Neuronal stem cell (in vitro differentiated cells): ENCODE data around the gene ACSF3.
A peak's percentile ranks its signal among the peaks of the same experiment; 100 is the strongest.
"Not testable (repeated sequence)": the region's sequence is repeated elsewhere in the genome, so short reads cannot be mapped to it uniquely, and the experiment has no call there.

Experiments
- DNase-seq: peaks from one replicate; pipeline ENCODE4 v3.0.0-alpha.2; 2013; ENCODE audit warnings: low spot score
- H2AFZ ChIP-seq: one replicate; pipeline ENCODE4 v1.6.1; 2013; ENCODE audit warnings: mild to moderate bottlenecking, low read length, inconsistent platforms
- H2AK5ac ChIP-seq: 2 replicates; pipeline ENCODE4 v1.6.1; 2013; ENCODE audit warnings: low read depth, mild to moderate bottlenecking, inconsistent platforms, low read length, moderate library complexity, mixed read lengths
- H2BK120ac ChIP-seq: 2 replicates; pipeline ENCODE4 v1.6.1; 2013; ENCODE audit warnings: low read depth, mild to moderate bottlenecking, inconsistent platforms, low read length, moderate library complexity, mixed read lengths
- H2BK12ac ChIP-seq: one replicate; pipeline ENCODE4 v1.6.1; 2013; ENCODE audit warnings: low read length, inconsistent platforms
- H2BK15ac ChIP-seq: 2 replicates; pipeline ENCODE4 v1.6.1; 2013; ENCODE audit warnings: mild to moderate bottlenecking, low read length, inconsistent platforms, mixed read lengths
- H2BK5ac ChIP-seq: one replicate; pipeline ENCODE4 v1.6.1; 2013; ENCODE audit warnings: inconsistent platforms, mild to moderate bottlenecking, low read length, moderate library complexity
- H3K14ac ChIP-seq: one replicate; pipeline ENCODE4 v1.6.1; 2013; ENCODE audit warnings: low read length, inconsistent platforms
- H3K18ac ChIP-seq: 2 replicates; pipeline ENCODE4 v1.6.1; 2013; ENCODE audit warnings: low read length, inconsistent platforms
- H3K23ac ChIP-seq: 2 replicates; pipeline ENCODE4 v1.6.1; 2013; ENCODE audit warnings: low read depth, mild to moderate bottlenecking, mixed read lengths, low read length, inconsistent platforms; ENCODE audit not compliant: poor library complexity
- H3K27ac ChIP-seq: replicated peaks from 3 replicates; pipeline ENCODE4 v1.5.1; 2013; ENCODE audit warnings: low read length, inconsistent platforms
- H3K27me3 ChIP-seq, 3 experiments: 2 replicates each; pipeline ENCODE4 v1.6.1; 2013; ENCODE audit warnings: low read length in 3 of 3, mild to moderate bottlenecking in 2 of 3, inconsistent platforms in 1 of 3, low read depth in 1 of 3, mixed read lengths in 1 of 3, moderate library complexity in 1 of 3; ENCODE audit not compliant: control insufficient read depth in 3 of 3, insufficient read depth in 3 of 3
- H3K36me3 ChIP-seq, 2 donors: replicated peaks in 1 of 2; 2 replicates each; pipeline ENCODE4 v1.6.1; 2013; ENCODE audit warnings: low read length in 2 of 2; ENCODE audit not compliant: control insufficient read depth in 2 of 2, insufficient read depth in 2 of 2
- H3K4ac ChIP-seq: 2 replicates; pipeline ENCODE4 v1.6.1; 2013; ENCODE audit warnings: inconsistent platforms, mild to moderate bottlenecking, low read length, moderate library complexity
- H3K4me1 ChIP-seq, 2 donors: 1 replicate in 1 of 2; 2 replicates in 1 of 2; pipeline ENCODE4 v1.6.1; 2013; ENCODE audit warnings: low read length in 2 of 2, low read depth in 1 of 2; ENCODE audit not compliant: control insufficient read depth in 2 of 2, insufficient read depth in 1 of 2
- H3K4me2 ChIP-seq: one replicate; pipeline ENCODE4 v1.6.1; 2013; ENCODE audit warnings: mild to moderate bottlenecking, low read length, inconsistent platforms; ENCODE audit not compliant: insufficient read depth, poor library complexity, severe bottlenecking
- H3K4me3 ChIP-seq, 2 donors: 2 replicates each; pipeline ENCODE4 v1.5.1; 2013; ENCODE audit warnings: low read length in 2 of 2, mild to moderate bottlenecking in 2 of 2, inconsistent platforms in 1 of 2, moderate library complexity in 1 of 2
- H3K79me1 ChIP-seq: one replicate; pipeline ENCODE4 v1.6.1; 2013; ENCODE audit warnings: low read depth, mild to moderate bottlenecking, inconsistent platforms, low read length, moderate library complexity
- H3K9ac ChIP-seq: one replicate; pipeline ENCODE4 v1.6.1; 2013; ENCODE audit warnings: mild to moderate bottlenecking, low read depth, low read length, inconsistent platforms; ENCODE audit not compliant: poor library complexity
- H3K9me3 ChIP-seq, 2 donors: replicated peaks in 1 of 2; 2 replicates each; pipeline versions ENCODE3 to v1.6.1; 2013; ENCODE audit warnings: low read length in 2 of 2, mild to moderate bottlenecking in 2 of 2, inconsistent platforms in 1 of 2, low read depth in 1 of 2, mixed read lengths in 1 of 2, moderate library complexity in 1 of 2; ENCODE audit not compliant: control insufficient read depth in 2 of 2, insufficient read depth in 1 of 2
- H4K8ac ChIP-seq: one replicate; pipeline ENCODE4 v1.6.1; 2013; ENCODE audit warnings: low read depth, mild to moderate bottlenecking, inconsistent platforms, low read length, moderate library complexity
- H4K91ac ChIP-seq: one replicate; pipeline ENCODE4 v1.6.1; 2013; ENCODE audit warnings: low read length, low read depth, mild to moderate bottlenecking, inconsistent platforms; ENCODE audit not compliant: poor library complexity
- WGBS, 2 donors: extraction: QIAGEN DNeasy Blood & Tissue Kit; methylation state at CpG; one replicate each; pipeline ENCODE4 v1.1.7; 2013; ENCODE audit warnings: missing lambda C conversion rate in 2 of 2, mixed read lengths in 1 of 2; ENCODE audit not compliant: insufficient read length in 2 of 2, insufficient replicate concordance in 1 of 2; ENCODE audit errors: extremely low coverage in 2 of 2; 5-methylcytosine and 5-hydroxymethylcytosine counted together

ACSF3 gene

GRCh38 chr16:89191901-89192185 lies 98.2 kb downstream of the ACSF3 start:
- no peak for DNase-seq
- H2BK5ac ChIP-seq = no peak overlapping the region
- H3K27ac ChIP-seq = no peak overlapping the region
- H2BK120ac ChIP-seq = no peak overlapping the region
- WGBS, 2 donors = no CpG with 5 or more reads among the region's 19 CpGs
- peak overlapping the region; percentile 92 for H2AFZ ChIP-seq
- no peaks in the 10 kb centered on the region for H3K36me3 ChIP-seq
- H4K8ac ChIP-seq = no peak overlapping the region
- peak overlapping the region; percentile 16 for H2BK12ac ChIP-seq
- H4K91ac ChIP-seq = no peak overlapping the region
- H3K4me3 ChIP-seq = peak overlapping the region in 1 of 2 donors; percentile 28
- H2BK15ac ChIP-seq = no peak overlapping the region
- H3K79me1 ChIP-seq = peaks cover 3% of the 10 kb centered on the region
- H3K4ac ChIP-seq = no peak overlapping the region
- no peak overlapping the region for H3K23ac ChIP-seq
- H3K18ac ChIP-seq = peak overlapping the region; percentile 80
- H3K27me3 ChIP-seq = peaks cover 15 to 30% (median 28%) of the 10 kb centered on the region in 3 experiments
- H3K4me1 ChIP-seq = peaks cover 2 to 4% of the 10 kb centered on the region in 2 donors
- peak overlapping the region; percentile 70 for H3K9ac ChIP-seq
- no peak overlapping the region for H2AK5ac ChIP-seq
- no peak overlapping the region for H3K14ac ChIP-seq
- H3K9me3 ChIP-seq = peaks cover 0 to 6% of the 10 kb centered on the region in 2 donors
- H3K4me2 ChIP-seq = peak overlapping the region; percentile 11

- Histone ChIP-seq H3K18ac (peak overlapping the region; percentile 80), H3K27me3 (peaks cover 15 to 35% (median 28%) of the 10 kb centered on the region in 3 experiments), H3K4me3 (peak overlapping the region; percentile 28 to 69), H2AFZ (peak overlapping the region; percentile 92), H2BK12ac (peak overlapping the region; percentile 16), H3K9ac (peak overlapping the region; percentile 70), H3K4me2 (peak overlapping the region; percentile 62), H3K14ac (peak overlapping the region; percentile 71)
- H3K4ac ChIP-seq, H4K8ac ChIP-seq, H3K9me3 ChIP-seq, H2AK5ac ChIP-seq, H2BK5ac ChIP-seq, H3K79me1 ChIP-seq, H4K91ac ChIP-seq, H3K27ac ChIP-seq, H2BK15ac ChIP-seq, H3K23ac ChIP-seq, H3K36me3 ChIP-seq, H2BK120ac ChIP-seq, DNase-seq, H3K4me1 ChIP-seq: not testable (repeated sequence)
- no CpG with 5 or more reads among the region's 63 CpGs for WGBS, 2 donors
Measured at GRCh38 chr16:89192186-89192955, 98.7 kb downstream of the ACSF3 start.

- peaks cover 15 to 41% (median 28%) of the 10 kb centered on the region in 3 experiments for H3K27me3 ChIP-seq
- no peak for DNase-seq
- no peak overlapping the region for H2BK120ac ChIP-seq
Measured at GRCh38 chr16:89192956-89193575, 99.4 kb downstream of the ACSF3 start.

GRCh38 chr16:89193576-89194293 lies 100.1 kb downstream of the ACSF3 start:
- peak overlapping the region; percentile 94 for H2AK5ac ChIP-seq
- no peak for DNase-seq
- H2BK120ac ChIP-seq = no peak overlapping the region
- peak overlapping the region; percentile 82 for H4K8ac ChIP-seq
- no peak overlapping the region for H4K91ac ChIP-seq
- H3K27ac ChIP-seq = no peak overlapping the region
- H2BK12ac ChIP-seq = peak overlapping the region; percentile 22
- H2AFZ ChIP-seq = no peak overlapping the region
- H3K4me3 ChIP-seq = no peak overlapping the region
- peaks cover 2 to 9% of the 10 kb centered on the region in 2 donors for H3K4me1 ChIP-seq
- peak overlapping the region; percentile 85 for H3K23ac ChIP-seq
- H3K4ac ChIP-seq = no peak overlapping the region
- H3K79me1 ChIP-seq = peaks cover 5% of the 10 kb centered on the region
- no peak overlapping the region for H3K14ac ChIP-seq
- H2BK5ac ChIP-seq = no peak overlapping the region
- H3K4me2 ChIP-seq = no peak overlapping the region
- H3K18ac ChIP-seq = peak overlapping the region; percentile 83
- peak overlapping the region; percentile 50 for H3K9ac ChIP-seq
- H3K36me3 ChIP-seq = no peaks in the 10 kb centered on the region
- WGBS, 2 donors = no CpG with 5 or more reads among the region's 38 CpGs
- peaks cover 15 to 44% (median 28%) of the 10 kb centered on the region in 3 experiments for H3K27me3 ChIP-seq
- peaks cover 0 to 6% of the 10 kb centered on the region in 2 donors for H3K9me3 ChIP-seq
- peak overlapping the region; percentile 75 for H2BK15ac ChIP-seq

More at GRCh38 chr16:89192956-89193575, 99.4 kb downstream of the ACSF3 start:
- H2AFZ ChIP-seq = no peak overlapping the region
- no peak overlapping the region for H3K9ac ChIP-seq
- no peak overlapping the region for H3K4ac ChIP-seq
- no peak overlapping the region for H4K91ac ChIP-seq
- no peak overlapping the region for H3K14ac ChIP-seq
- no peak overlapping the region for H2AK5ac ChIP-seq
- peak overlapping the region; percentile 75 for H2BK15ac ChIP-seq
- H3K9me3 ChIP-seq = peaks cover 0 to 6% of the 10 kb centered on the region in 2 donors
- no peak overlapping the region for H3K4me2 ChIP-seq
- H3K79me1 ChIP-seq = peaks cover 3% of the 10 kb centered on the region
- no peak overlapping the region for H3K4me3 ChIP-seq
- H2BK5ac ChIP-seq = no peak overlapping the region
- H3K27ac ChIP-seq = no peak overlapping the region
- peak overlapping the region; percentile 82 for H4K8ac ChIP-seq
- no peaks in the 10 kb centered on the region for H3K36me3 ChIP-seq
- H3K18ac ChIP-seq = peak overlapping the region; percentile 83
- H3K4me1 ChIP-seq = peaks cover 2 to 9% of the 10 kb centered on the region in 2 donors
- H3K23ac ChIP-seq = peak overlapping the region; percentile 55
- WGBS, 2 donors = no CpG with 5 or more reads among the region's 39 CpGs
- H2BK12ac ChIP-seq = no peak overlapping the region
